H1 (cell line): ENCODE data around the gene ZBTB11. TPM values are rescaled to one million over a fixed set of nuclear protein-coding genes. Genes with fewer than 3 reads are reported as not detected.
A peak's percentile ranks its signal among the peaks of the same experiment; 100 is the strongest.

Experiments used
- BCL11A ChIP-seq, 2 experiments: IDR thresholded peaks; one replicate each; pipeline ENCODE4 v1.6.1; 2011; ENCODE audit warnings: low read depth in 2 of 2, low read length in 2 of 2, mild to moderate bottlenecking in 2 of 2
- CEBPB ChIP-seq: IDR thresholded peaks from 2 replicates; pipeline ENCODE4 v1.6.1; 2012; ENCODE audit warnings: low read depth, low read length
- HDAC6 ChIP-seq: IDR thresholded peaks from one replicate; pipeline ENCODE4 v1.7.1; 2012; ENCODE audit warnings: low read depth, mild to moderate bottlenecking, inconsistent platforms, low read length, moderate library complexity
- JUND ChIP-seq: IDR thresholded peaks from 2 replicates; pipeline ENCODE4 v1.6.1; 2011; ENCODE audit warnings: mild to moderate bottlenecking, improper control_type of control experiment, low read length
- KDM1A ChIP-seq: fragments of 200-600, 300-600 bp; sonication (generic); IDR thresholded peaks from 2 replicates; pipeline ENCODE4 v1.7.1; 2016; ENCODE audit warnings: mild to moderate bottlenecking, low read length, borderline replicate concordance
- MAFK ChIP-seq: IDR thresholded peaks from 2 replicates; pipeline ENCODE4 v1.6.1; 2012; ENCODE audit warnings: low read depth, mild to moderate bottlenecking, improper control_type of control experiment, low read length
- NANOG ChIP-seq: IDR thresholded peaks from 2 replicates; pipeline ENCODE4 v1.6.1; 2011; ENCODE audit warnings: low read length, low read depth, mild to moderate bottlenecking, inconsistent platforms; ENCODE audit not compliant: insufficient read depth, poor library complexity, severe bottlenecking
- NRF1 ChIP-seq: IDR thresholded peaks from 2 replicates; pipeline ENCODE4 v1.6.1; 2011; ENCODE audit warnings: mild to moderate bottlenecking, low read depth, low read length, improper control_type of control experiment
- RBBP5 ChIP-seq: IDR thresholded peaks from 2 replicates; pipeline ENCODE4 v1.7.1; 2012; ENCODE audit warnings: low read depth, mild to moderate bottlenecking, inconsistent platforms, low read length, moderate library complexity, borderline replicate concordance
- SAP30 ChIP-seq: fragments of 300-600 bp; sonication (generic); IDR thresholded peaks from 2 replicates; pipeline ENCODE4 v1.7.1; 2012; ENCODE audit warnings: low read length, moderate library complexity, mild to moderate bottlenecking, inconsistent platforms; ENCODE audit not compliant: insufficient read depth, insufficient replicate concordance
- SRF ChIP-seq: IDR thresholded peaks from 2 replicates; pipeline ENCODE4 v1.6.1; 2011; ENCODE audit warnings: mild to moderate bottlenecking, low read depth, low read length, moderate library complexity
- SUZ12 ChIP-seq: fragments of 200-600 bp; sonication (generic); IDR thresholded peaks from 2 replicates; pipeline ENCODE4 v1.6.1; 2012; ENCODE audit warnings: mild to moderate bottlenecking, inconsistent platforms, low read length, moderate library complexity, mixed read lengths
- TAF7 ChIP-seq: optimal IDR thresholded peaks from 2 replicates; pipeline ENCODE3; 2011; ENCODE audit warnings: low read depth, mild to moderate bottlenecking, inconsistent platforms, low read length, moderate library complexity, borderline replicate concordance
- TBP ChIP-seq: IDR thresholded peaks from 2 replicates; pipeline ENCODE4 v1.6.1; 2011; ENCODE audit warnings: low read depth, low read length, improper control_type of control experiment
- YY1 ChIP-seq: IDR thresholded peaks from 2 replicates; pipeline ENCODE4 v1.6.1; 2011; ENCODE audit warnings: low read depth, mild to moderate bottlenecking, low read length
- polyA plus RNA-seq, 7 experiments: library from polyadenylated mRNA; depleted of rRNA in 3 of 7; stranded (reverse) in 5 of 7; unstranded in 2 of 7; fragments of >200 nt in 5 of 7; fragments of 200-250 nt in 2 of 7; gene quantifications; 1 replicate in 5 of 7; 2 replicates in 1 of 7; 4 replicates in 1 of 7; pipeline versions ENCODE4 v1.2.1 to v1.2.3, GENCODE V29; 2011 to 2013; ENCODE audit warnings: missing spikeins in 2 of 7, mixed read lengths in 2 of 7
- total RNA-seq: library from RNA; stranded (reverse); fragmentation: NEBNext Ultra II Directional; extraction: Animal tissue kit (Norgen Biotek cat#: 25700); gene quantifications from 2 replicates; pipeline ENCODE4 v1.2.1, GENCODE V29; 2021
- TF ChIP-seq, protein P1 (sequence below): IDR thresholded peaks from 2 replicates; pipeline ENCODE4 v1.6.1; 2012; ENCODE audit warnings: inconsistent platforms
- TF ChIP-seq, protein P2 (sequence below): IDR thresholded peaks from 2 replicates; pipeline ENCODE4 v1.6.1; 2012; ENCODE audit warnings: inconsistent platforms
- TF ChIP-seq, protein P3 (sequence below): IDR thresholded peaks from 2 replicates; pipeline ENCODE4 v1.6.1; 2012; ENCODE audit warnings: low read length, inconsistent platforms
- TF ChIP-seq, protein P4 (sequence below), 3 experiments: IDR thresholded peaks; 1 replicate in 2 of 3; 2 replicates in 1 of 3; pipeline versions ENCODE4 v1.5.1 to v1.6.1; 2011; ENCODE audit warnings: low read length in 3 of 3, mild to moderate bottlenecking in 3 of 3, inconsistent platforms in 2 of 3, low read depth in 1 of 3, moderate library complexity in 1 of 3; ENCODE audit not compliant: insufficient read depth in 1 of 3; ENCODE audit errors: control extremely low read depth in 1 of 3

The ZBTB11 gene
- total and polyA plus RNA-seq, 2 of the 8 experiments (the other 6 are each of a cell fraction or from before 2014, with no cell fraction given): 3.0 to 14.0 TPM

DNA sequence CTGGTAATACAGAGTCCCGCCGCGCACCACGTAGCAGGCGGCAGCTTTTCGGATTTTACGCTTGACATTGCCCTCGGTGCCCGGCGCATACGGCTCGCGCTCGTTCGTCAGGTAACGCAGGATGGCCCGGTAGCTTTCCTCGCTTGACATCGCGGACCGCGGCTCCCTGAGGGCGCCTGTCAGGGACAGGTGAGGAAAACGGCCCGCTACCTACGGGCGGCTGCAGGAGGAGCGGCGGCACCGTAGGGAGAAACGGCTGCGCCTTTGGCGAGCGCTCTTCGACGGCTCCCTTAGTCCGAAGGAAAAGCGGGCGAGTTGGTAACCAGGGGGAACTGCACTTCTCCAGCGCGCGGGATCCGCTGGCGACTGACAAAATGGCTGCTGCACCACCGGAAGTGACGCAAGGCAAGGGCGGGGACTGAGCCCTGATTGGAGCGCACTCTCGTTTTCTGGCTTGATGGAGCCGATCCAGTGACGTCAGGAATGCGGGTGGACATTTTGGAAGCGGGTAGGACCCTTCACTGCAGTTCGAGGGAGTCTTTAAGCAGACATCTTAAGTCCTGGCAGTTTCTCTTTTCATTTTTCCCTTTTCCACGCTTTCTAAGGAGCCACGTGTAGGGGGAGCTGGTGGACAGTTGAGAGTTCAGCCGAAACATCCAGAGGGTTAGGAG is at the start of gene ZBTB11 (continued):
- TF ChIP-seq TAF7 (peak; percentile 17), CEBPB (peak; percentile 71), HDAC6 (no peak), SAP30 (peak; percentile 51), SRF (no peak), BCL11A (IDR thresholded peaks at IDR 0.05; ENCODE audit: low read depth in 2 of 2, low read length in 2 of 2) (no peak), TBP (peak; percentile 86), YY1 (peak; percentile 100), MAFK (no peak), JUND (peak; percentile 76), KDM1A (no peak), SUZ12 (no peak), NANOG (no peak), NRF1 (no peak), RBBP5 (no peak; the same call in none of the 2 replicates)
- TF ChIP-seq, protein P1, sequence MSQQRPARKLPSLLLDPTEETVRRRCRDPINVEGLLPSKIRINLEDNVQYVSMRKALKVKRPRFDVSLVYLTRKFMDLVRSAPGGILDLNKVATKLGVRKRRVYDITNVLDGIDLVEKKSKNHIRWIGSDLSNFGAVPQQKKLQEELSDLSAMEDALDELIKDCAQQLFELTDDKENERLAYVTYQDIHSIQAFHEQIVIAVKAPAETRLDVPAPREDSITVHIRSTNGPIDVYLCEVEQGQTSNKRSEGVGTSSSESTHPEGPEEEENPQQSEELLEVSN: 0 out of 2 replicates have a peak, but pooled peaks have one; percentile 4
- TF ChIP-seq, protein P2, sequence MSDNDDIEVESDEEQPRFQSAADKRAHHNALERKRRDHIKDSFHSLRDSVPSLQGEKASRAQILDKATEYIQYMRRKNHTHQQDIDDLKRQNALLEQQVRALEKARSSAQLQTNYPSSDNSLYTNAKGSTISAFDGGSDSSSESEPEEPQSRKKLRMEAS: peak; percentile 77
- TF ChIP-seq, protein P3, sequence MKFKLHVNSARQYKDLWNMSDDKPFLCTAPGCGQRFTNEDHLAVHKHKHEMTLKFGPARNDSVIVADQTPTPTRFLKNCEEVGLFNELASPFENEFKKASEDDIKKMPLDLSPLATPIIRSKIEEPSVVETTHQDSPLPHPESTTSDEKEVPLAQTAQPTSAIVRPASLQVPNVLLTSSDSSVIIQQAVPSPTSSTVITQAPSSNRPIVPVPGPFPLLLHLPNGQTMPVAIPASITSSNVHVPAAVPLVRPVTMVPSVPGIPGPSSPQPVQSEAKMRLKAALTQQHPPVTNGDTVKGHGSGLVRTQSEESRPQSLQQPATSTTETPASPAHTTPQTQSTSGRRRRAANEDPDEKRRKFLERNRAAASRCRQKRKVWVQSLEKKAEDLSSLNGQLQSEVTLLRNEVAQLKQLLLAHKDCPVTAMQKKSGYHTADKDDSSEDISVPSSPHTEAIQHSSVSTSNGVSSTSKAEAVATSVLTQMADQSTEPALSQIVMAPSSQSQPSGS: peak; percentile 96
- TF ChIP-seq, protein P4, sequence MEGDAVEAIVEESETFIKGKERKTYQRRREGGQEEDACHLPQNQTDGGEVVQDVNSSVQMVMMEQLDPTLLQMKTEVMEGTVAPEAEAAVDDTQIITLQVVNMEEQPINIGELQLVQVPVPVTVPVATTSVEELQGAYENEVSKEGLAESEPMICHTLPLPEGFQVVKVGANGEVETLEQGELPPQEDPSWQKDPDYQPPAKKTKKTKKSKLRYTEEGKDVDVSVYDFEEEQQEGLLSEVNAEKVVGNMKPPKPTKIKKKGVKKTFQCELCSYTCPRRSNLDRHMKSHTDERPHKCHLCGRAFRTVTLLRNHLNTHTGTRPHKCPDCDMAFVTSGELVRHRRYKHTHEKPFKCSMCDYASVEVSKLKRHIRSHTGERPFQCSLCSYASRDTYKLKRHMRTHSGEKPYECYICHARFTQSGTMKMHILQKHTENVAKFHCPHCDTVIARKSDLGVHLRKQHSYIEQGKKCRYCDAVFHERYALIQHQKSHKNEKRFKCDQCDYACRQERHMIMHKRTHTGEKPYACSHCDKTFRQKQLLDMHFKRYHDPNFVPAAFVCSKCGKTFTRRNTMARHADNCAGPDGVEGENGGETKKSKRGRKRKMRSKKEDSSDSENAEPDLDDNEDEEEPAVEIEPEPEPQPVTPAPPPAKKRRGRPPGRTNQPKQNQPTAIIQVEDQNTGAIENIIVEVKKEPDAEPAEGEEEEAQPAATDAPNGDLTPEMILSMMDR (IDR thresholded peaks at IDR 0.05; ENCODE audit: control extremely low read depth in 1 of 3, insufficient read depth in 1 of 3, low read depth in 1 of 3, low read length in 3 of 3): peak; percentile 41 to 71 (median 43)
